Adipose tissue (tissue), 3 donors: ENCODE results near the gene BHLHE23. TPM values are rescaled to one million over a fixed set of nuclear protein-coding genes. Genes with fewer than 3 reads are reported as not detected.
"Not testable (repeated sequence)": the region's sequence is repeated elsewhere in the genome, so short reads cannot be mapped to it uniquely, and the experiment has no call there.

Source experiments
- H3K27ac ChIP-seq: one replicate; pipeline ENCODE4 v1.5.1; 2013; ENCODE audit warnings: low read depth, low read length
- WGBS, 3 donors: extraction: QIAGEN DNeasy Blood & Tissue Kit; methylation state at CpG; one replicate each; pipeline ENCODE4 v1.1.7; 2013; 5-methylcytosine and 5-hydroxymethylcytosine counted together
- polyA plus RNA-seq, 3 donors: library from polyadenylated mRNA; stranded (reverse); fragments of 200-250 nt; gene quantifications; one replicate each; pipeline ENCODE4 v1.2.3, GENCODE V29; 2013
- donor health status: healthy with polysubstance abuse.
- donor health status: Bipolar disorder and iron deficiency.
- donor health status: healthy.

BHLHE23 gene
- polyA plus RNA-seq, 3 donors = not detected

- H3K27ac ChIP-seq = no peak overlapping the region
- 62 to 82% (median 73%) methylated on average over 16 of the region's 16 CpGs for WGBS, 3 donors
These were observed 37.8 kb upstream of the BHLHE23 start for GRCh38 chr20:63044605-63045004.

- 72 to 86% (median 76%) methylated on average over 25 of the region's 25 CpGs for WGBS, 3 donors
These were observed 37.4 kb upstream of the BHLHE23 start for GRCh38 chr20:63044204-63044600.

GRCh38 chr20:63043348-63044203, 36.8 kb upstream of the BHLHE23 start:
- no peak overlapping the region for H3K27ac ChIP-seq
- WGBS, 3 donors = 82 to 90% (median 88%) methylated on average over 64 of the region's 64 CpGs

More at GRCh38 chr20:63044204-63044600, 37.4 kb upstream of the BHLHE23 start:
- H3K27ac ChIP-seq = no peak overlapping the region

GRCh38 chr20:63042448-63043071, 35.8 kb upstream of the BHLHE23 start:
- WGBS, 3 donors = 39 to 68% (median 64%) methylated on average over 12 of the region's 12 CpGs
- no peak overlapping the region for H3K27ac ChIP-seq

GRCh38 chr20:63041776-63042175, 35.0 kb upstream of the BHLHE23 start:
- 73 to 82% (median 82%) methylated on average over 7 of the region's 7 CpGs for WGBS, 3 donors
- no peak overlapping the region for H3K27ac ChIP-seq

DNA sequence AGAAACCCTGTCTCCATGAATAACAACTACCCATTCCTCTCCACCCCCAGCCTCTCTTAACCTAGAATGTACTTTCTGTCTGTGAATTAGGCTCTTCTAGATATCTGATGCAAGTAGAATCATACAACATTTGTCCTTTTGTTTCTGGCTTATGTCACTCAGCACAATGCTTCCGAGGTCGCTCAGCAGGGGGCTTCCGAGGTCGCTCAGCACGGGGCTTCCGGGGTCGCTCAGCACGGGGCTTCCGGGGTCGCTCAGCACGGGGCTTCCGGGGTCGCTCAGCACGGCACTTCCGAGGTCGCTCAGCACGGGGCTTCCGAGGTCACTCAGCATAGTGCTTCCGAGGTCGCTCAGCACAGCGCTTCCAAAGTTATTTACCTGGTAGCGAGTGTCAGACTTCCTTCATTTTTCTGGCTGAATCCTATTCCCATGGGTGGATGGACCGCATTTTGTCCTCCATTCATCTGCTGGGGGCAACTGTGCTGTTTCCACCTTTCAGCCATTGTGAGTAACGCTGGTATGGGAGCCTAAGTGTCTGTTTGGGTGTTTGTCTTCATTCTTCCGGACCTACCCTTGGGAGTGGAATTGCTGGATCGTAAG, 31.0 kb upstream of the BHLHE23 start:
- H3K27ac ChIP-seq = no peak overlapping the region
- 51 to 64% (median 58%) methylated on average over 26 of the region's 26 CpGs for WGBS, 3 donors

GRCh38 chr20:63036291-63036690, 29.5 kb upstream of the BHLHE23 start:
- 18 to 38% (median 29%) methylated on average over 19 of the region's 19 CpGs for WGBS, 3 donors
- no peak overlapping the region for H3K27ac ChIP-seq

DNA sequence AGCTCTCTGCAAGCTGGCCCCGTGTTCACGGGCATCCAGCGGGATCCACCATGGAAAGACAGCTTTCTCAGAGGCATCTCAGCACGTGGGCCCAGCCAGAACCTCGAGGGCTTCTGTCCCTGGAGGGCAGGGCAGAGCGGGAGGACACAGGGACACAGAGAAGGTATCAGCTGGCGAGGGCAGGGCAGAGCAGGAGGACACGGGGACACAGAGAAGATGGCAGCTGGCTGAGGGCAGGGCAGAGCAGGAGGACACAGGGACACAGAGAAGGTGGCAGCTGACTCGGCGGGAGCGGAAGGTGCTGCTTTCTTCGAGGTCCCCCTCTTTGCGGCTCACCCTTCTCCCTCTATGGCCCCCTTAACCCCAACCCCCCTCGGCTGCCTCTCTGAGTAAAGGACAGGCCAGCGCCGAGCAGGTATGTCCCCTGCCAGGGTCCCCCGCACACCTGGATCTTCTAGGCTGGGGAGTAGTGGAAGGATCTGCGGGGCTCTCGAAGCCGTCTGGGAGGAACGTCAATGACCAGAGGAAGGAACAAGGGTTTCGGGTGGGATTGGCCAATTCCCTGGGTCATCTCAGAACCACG, 28.9 kb upstream of the BHLHE23 start:
- no peak overlapping the region for H3K27ac ChIP-seq
- 74 to 87% (median 83%) methylated on average over 21 to 23 of the region's 23 CpGs for WGBS, 3 donors

DNA sequence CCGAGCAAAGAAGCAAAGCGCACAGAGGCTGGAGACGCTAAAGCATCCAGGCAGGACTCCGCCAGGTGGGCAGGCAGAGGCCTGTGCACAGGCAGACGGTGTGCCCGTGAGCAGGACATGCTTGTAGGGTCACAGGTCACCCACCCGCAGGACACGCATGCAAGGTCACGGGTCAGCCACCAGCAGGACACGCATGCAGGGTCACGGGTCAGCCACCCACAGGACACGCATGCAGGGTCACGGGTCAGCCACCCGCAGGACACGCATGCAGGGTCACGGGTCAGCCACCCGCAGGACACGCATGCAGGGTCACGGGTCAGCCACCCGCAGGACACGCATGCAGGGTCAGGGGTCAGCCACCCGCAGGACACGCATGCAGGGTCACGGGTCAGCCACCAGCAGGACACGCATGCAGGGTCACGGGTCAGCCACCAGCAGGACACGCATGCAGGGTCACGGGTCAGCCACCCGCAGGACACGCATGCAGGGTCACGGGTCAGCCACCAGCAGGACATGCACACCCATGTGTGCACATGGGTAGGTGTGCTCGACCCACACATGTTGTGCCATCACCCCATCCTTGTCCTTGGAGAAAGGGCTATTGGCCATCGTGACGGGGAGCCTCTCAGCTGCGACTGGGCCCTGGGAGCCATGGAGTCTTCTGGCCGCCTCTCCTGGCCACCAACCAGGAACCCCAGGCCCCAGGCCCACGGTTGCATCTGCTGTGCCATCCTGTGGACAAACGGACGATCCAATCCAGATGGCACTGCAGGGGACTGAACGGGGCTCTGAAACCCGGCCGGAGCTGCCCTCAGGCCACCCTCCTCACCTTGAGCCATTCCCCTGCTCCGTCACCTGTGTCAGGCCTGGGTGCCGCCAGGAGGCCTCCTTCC, 28.2 kb upstream of the BHLHE23 start:
- H3K27ac ChIP-seq = not testable (repeated sequence)
- WGBS, 3 donors = 79 to 87% (median 82%) methylated on average over 35 to 44 of the region's 44 CpGs

- 64 to 74% (median 69%) methylated on average over 32 to 33 of the region's 33 CpGs for WGBS, 3 donors
- no peak overlapping the region for H3K27ac ChIP-seq
These were observed 27.3 kb upstream of the BHLHE23 start for GRCh38 chr20:63033794-63034709.

DNA sequence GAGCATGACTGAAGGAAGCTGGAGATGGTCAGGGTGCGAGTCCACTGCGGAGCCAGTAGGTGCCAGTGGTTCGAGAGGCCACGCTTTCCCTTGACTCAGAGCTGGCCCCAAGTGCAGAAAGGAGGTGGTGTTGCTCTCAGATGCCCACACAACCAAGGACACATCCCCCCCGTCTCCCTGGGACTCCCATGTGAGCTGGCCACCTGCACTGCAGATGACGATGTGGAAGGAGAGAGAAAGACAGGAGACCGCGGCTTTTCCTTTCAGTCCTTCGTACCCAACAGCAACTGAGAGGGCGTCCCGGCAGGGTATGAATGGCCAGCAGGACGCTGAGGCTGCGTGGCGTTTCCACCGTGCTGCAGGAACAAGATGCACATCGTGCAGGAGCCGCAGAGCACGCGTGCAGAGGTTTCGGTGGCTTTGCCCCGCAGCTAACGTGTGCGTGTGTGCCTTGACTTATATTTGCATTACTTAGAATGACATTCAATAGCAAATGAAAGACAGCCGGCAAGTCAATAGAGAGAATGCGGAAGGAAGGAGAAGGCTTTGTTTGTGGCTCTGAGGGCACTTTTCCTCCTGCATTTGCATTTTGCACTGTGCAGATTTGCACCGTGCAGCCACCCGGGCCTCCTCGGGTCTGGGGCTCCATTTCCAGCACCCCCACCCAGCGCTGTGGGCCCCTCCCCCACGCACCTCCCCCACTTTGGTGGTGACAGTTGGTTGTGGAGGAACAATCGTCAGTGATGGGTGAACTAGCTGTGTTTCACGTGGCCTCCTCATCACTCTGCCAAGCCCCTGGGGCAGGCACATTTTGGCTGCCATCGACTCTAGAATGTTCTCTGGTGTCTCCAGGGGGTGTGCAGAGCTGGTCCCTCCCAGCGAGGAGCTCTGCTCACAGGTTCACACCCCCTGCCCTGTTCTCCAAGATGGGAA, 26.4 kb upstream of the BHLHE23 start:
- no peak overlapping the region for H3K27ac ChIP-seq
- WGBS, 3 donors = 5 to 10% (median 9%) methylated on average over 34 of the region's 34 CpGs

DNA sequence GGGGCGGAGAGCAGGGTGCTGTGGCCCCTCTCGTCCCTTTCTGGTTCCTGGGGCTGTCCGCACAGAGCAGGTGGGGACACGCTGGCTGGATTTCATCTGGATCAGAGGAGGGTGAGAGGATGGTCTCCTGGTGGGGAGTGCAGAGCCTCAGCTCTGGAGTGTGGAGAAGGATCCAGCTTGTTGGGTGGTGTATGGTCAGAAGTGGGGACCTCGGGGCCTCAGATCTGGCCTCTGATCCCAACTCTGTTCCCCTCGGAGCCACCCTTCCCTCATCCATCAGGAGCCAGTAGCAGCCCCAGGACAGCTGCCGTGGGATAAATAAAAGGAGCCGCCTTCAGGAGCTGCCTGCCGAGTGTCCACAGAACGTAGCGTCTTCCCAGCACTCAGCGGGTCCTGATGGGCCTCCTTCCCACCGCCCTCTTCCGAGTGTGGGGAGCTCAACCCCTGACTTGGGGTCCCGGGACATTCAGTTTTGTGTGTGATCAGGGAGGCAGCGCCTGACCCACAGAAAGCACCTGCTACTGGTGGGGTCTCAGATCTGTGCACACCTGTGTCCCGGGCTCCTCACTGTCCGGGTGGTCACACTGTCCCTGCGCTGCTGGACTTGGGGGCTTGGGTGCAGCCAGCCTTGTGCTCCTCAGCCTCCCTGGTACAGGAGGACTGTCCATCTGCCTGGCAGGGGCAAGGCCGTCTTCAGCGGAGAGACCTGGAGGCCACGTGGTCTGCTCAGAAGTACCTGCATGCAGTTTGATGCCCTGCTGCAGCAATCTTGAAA, 25.4 kb upstream of the BHLHE23 start:
- 47 to 63% (median 61%) methylated on average over 22 of the region's 22 CpGs for WGBS, 3 donors
- H3K27ac ChIP-seq = no peak overlapping the region

GRCh38 chr20:63031251-63032014, 24.7 kb upstream of the BHLHE23 start:
- 46 to 63% (median 58%) methylated on average over 22 to 24 of the region's 24 CpGs for WGBS, 3 donors
- no peak overlapping the region for H3K27ac ChIP-seq

DNA sequence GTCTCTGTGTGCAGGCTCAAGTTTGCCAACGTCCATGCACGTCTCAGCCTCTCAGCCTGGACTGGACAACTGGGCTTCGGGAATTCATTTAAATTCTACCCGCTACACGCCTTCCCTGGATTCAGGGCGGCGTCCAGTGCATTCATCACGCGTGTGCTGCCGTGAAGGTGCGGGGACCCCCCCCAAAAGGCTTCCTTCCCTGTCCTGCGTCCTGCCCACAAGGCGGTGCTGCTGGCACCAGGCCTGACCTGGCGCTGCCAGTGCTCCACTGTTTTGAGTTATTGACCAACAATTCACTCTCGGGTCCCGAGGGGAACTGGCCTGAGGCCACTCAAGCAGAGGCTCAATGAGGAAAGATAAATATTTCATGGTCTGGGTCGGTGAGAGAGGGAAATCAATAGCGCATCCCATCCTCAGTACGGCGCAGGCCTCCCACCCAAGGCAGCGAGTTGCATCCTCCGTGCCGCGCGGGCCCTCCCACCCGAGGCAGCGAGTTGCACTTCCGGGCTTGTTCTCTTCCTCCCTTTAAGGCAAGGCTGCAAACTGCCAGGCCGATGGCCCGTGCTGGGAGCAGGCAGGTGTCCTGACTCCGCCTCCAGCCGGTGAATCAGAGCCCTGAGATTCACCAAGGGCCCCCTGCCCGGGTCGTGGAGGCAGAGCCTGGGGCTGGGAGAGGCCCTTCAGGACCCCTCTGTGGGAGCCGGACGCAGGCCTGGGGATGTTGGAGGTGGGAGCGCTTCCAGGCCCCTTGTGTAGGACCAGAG, 22.8 kb upstream of the BHLHE23 start:
- H3K27ac ChIP-seq = no peak overlapping the region
- 27 to 53% (median 43%) methylated on average over 37 of the region's 37 CpGs for WGBS, 3 donors
